IPS-20b (cell line): ENCODE results near the gene SMOC2.
"Not testable (repeated sequence)": the region's sequence is repeated elsewhere in the genome, so short reads cannot be mapped to it uniquely, and the experiment has no call there.

ENCODE experiments used
- H3K27ac ChIP-seq: one replicate; pipeline ENCODE4 v1.5.1; 2013; ENCODE audit warnings: low read length
- H3K27me3 ChIP-seq: 2 replicates; pipeline ENCODE4 v1.6.1; 2013; ENCODE audit warnings: mild to moderate bottlenecking, low read length, inconsistent platforms; ENCODE audit not compliant: insufficient read depth
- H3K36me3 ChIP-seq: 2 replicates; pipeline ENCODE4 v1.6.1; 2013; ENCODE audit warnings: low read depth, mild to moderate bottlenecking, inconsistent platforms, low read length, moderate library complexity; ENCODE audit not compliant: insufficient read depth
- H3K4me1 ChIP-seq: 2 replicates; pipeline ENCODE4 v1.6.1; 2013; ENCODE audit warnings: mild to moderate bottlenecking, control low read depth, inconsistent platforms, low read length, moderate library complexity; ENCODE audit not compliant: insufficient read depth
- H3K4me3 ChIP-seq: 2 replicates; pipeline ENCODE4 v1.5.1; 2013; ENCODE audit warnings: mild to moderate bottlenecking, low read length, inconsistent platforms
- H3K9ac ChIP-seq: 2 replicates; pipeline ENCODE4 v1.6.1; 2013; ENCODE audit warnings: low read depth, mild to moderate bottlenecking, inconsistent platforms, low read length, moderate library complexity
- H3K9me3 ChIP-seq: 2 replicates; pipeline ENCODE4 v1.6.1; 2013; ENCODE audit warnings: mild to moderate bottlenecking, low read depth, low read length, inconsistent platforms; ENCODE audit not compliant: insufficient read depth

The SMOC2 gene

DNA sequence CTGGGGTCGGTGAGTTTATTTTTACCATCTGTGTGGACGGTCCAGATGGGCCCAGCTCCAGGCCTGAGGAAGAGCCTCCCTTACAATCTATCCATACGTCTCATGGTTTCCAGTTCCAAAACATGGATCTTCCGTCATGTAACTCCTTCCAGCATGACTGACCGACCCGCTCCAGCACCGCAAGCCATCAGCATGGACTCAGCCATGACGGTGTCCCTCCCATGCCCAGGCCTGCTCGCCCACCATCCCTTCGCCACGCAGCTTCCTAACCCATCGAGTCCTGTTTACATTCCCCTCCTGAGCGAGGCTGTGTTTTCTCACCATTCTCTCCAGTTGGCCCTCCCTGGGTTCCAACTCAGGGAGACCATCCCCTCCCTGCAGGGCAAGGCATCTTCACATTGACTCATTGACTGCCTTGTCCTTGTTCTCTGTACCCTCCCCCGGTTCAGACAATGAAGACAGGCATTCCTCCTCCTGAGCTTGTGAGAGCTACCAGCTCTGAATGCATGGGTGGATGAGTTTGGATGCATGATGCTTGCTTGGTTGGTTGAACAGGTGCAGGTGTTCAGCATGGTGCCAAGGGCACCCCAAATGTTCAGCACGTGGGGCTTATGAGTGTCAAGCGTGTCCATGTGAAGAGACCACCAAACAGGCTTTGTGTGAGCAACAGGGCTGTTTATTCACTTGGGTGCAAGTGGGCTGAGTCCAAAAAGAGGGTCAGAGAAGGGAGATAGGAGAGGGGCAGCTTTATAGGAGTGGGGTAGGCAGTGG is 235.8 kb downstream of the SMOC2 start:
- Histone ChIP-seq H3K27ac (no peak overlapping the region), H3K9me3 (peaks cover 4% of the 10 kb centered on the region; the same call in 1 of the 2 replicates), H3K9ac (no peak overlapping the region), H3K4me1 (no peaks in the 10 kb centered on the region; the same call in 1 of the 2 replicates), H3K36me3 (no peaks in the 10 kb centered on the region), H3K4me3 (no peak overlapping the region), H3K27me3 (no peaks in the 10 kb centered on the region)

DNA sequence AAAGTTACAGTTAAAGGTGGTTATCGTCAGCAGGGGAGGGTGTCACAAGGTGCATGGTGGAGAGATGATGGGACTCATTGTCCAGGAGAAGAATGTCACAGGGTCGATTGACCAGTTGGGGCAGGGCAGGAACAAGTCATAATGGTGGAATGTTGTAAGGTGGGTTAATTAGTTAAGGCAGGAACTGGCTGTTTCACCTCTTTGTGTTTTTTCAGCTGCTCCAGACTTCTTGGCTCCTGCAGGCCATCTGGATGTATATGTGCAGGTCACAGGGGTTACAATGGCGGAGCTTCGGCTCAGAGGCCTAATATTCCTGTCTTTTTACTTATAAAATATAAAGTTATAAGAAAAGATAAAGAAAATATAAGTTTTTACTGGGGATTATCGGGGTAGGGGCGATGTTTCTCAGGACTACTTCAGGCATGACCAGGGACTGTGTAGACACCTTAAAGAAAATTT is 236.4 kb downstream of the SMOC2 start:
- not testable (repeated sequence) for H3K27ac ChIP-seq, H3K27me3 ChIP-seq, H3K36me3 ChIP-seq

GRCh38 chr6:168678077-168678476 is 237.1 kb downstream of the SMOC2 start:
- no peak overlapping the region for H3K27ac ChIP-seq

More for the DNA sequence above, 236.4 kb downstream of the SMOC2 start:
- not testable (repeated sequence) for H3K9me3 ChIP-seq, H3K4me1 ChIP-seq, H3K4me3 ChIP-seq, H3K9ac ChIP-seq

GRCh38 chr6:168678588-168678987 is 237.6 kb downstream of the SMOC2 start:
- H3K36me3 ChIP-seq: no peaks in the 10 kb centered on the region
- H3K27me3 ChIP-seq: no peaks in the 10 kb centered on the region
- no peak overlapping the region for H3K27ac ChIP-seq
- H3K9me3 ChIP-seq: peaks cover 4% of the 10 kb centered on the region; the same call in 1 of the 2 replicates
- no peaks in the 10 kb centered on the region; the same call in 1 of the 2 replicates for H3K4me1 ChIP-seq
- no peak overlapping the region for H3K4me3 ChIP-seq
- no peak overlapping the region for H3K9ac ChIP-seq

More at GRCh38 chr6:168678077-168678476, 237.1 kb downstream of the SMOC2 start:
- no peak overlapping the region for H3K4me3 ChIP-seq
- no peaks in the 10 kb centered on the region for H3K27me3 ChIP-seq
- no peak overlapping the region for H3K9ac ChIP-seq
- H3K9me3 ChIP-seq: peaks cover 4% of the 10 kb centered on the region; the same call in 1 of the 2 replicates
- no peaks in the 10 kb centered on the region for H3K36me3 ChIP-seq
- H3K4me1 ChIP-seq: no peaks in the 10 kb centered on the region; the same call in 1 of the 2 replicates

- no peaks in the 10 kb centered on the region for H3K36me3 ChIP-seq
- no peak overlapping the region for H3K4me3 ChIP-seq
- H3K27me3 ChIP-seq: no peaks in the 10 kb centered on the region
- H3K4me1 ChIP-seq: peaks cover 2% of the 10 kb centered on the region
- H3K9ac ChIP-seq: no peak overlapping the region
- H3K27ac ChIP-seq: no peak overlapping the region
- H3K9me3 ChIP-seq: peaks cover 4% of the 10 kb centered on the region; the same call in 1 of the 2 replicates
Observed at GRCh38 chr6:168681748-168682147, 240.8 kb downstream of the SMOC2 start.

DNA sequence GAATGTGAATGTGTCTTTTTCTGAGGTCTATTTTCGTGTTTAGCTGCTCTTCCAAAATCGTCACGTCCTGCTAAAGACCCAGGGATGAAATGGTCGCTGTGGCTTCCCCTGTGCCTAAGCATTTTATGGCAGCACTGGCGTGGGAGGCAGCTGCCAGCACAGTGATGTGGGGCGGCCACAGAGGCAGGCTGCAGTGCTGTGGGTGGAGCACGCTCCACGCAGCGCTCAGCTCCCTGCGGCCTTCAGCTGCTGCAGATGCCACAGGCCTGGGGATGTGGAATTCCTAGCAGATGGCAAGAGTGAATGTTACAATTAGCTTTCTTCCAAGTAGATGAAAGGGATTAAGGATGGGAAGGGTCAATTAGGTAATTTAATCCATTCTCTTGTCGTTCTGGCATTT is 242.6 kb downstream of the SMOC2 start:
- Histone ChIP-seq H3K27ac (no peak overlapping the region), H3K36me3 (no peaks in the 10 kb centered on the region), H3K9ac (no peak overlapping the region), H3K4me3 (no peak overlapping the region), H3K4me1 (peaks cover 7% of the 10 kb centered on the region), H3K27me3 (no peaks in the 10 kb centered on the region), H3K9me3 (peaks cover 4% of the 10 kb centered on the region; the same call in 1 of the 2 replicates)

GRCh38 chr6:168684471-168684870 is 243.5 kb downstream of the SMOC2 start:
- Histone ChIP-seq H3K36me3 (no peaks in the 10 kb centered on the region), H3K27ac (no peak overlapping the region), H3K9me3 (peaks cover 4% of the 10 kb centered on the region; the same call in 1 of the 2 replicates), H3K4me1 (peaks cover 7% of the 10 kb centered on the region), H3K4me3 (no peak overlapping the region), H3K27me3 (no peaks in the 10 kb centered on the region), H3K9ac (no peak overlapping the region)

DNA sequence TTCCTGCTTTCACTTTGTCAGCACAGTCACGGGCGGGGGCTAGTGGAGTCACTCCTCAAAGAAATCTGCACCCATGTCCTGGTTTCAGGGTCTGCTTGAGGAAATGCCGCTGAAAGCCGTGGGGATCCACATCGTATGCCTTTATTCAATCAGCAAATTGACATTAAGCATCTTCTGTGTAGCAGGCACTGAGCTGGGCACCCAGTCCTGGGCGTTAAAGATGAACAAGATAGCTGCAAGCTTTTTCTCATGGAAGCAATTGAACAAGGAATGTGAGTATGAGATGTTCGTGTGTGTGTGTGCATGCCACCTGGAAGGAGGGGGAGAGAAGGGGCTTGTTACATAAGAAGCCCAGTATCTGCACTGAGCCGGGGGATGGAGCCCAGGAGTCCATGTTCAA is 243.9 kb downstream of the SMOC2 start:
- H3K9ac ChIP-seq: no peak overlapping the region
- H3K36me3 ChIP-seq: no peaks in the 10 kb centered on the region
- H3K4me3 ChIP-seq: no peak overlapping the region
- peaks cover 4% of the 10 kb centered on the region; the same call in 1 of the 2 replicates for H3K9me3 ChIP-seq
- H3K4me1 ChIP-seq: peaks cover 7% of the 10 kb centered on the region
- H3K27ac ChIP-seq: no peak overlapping the region
- H3K27me3 ChIP-seq: no peaks in the 10 kb centered on the region

DNA sequence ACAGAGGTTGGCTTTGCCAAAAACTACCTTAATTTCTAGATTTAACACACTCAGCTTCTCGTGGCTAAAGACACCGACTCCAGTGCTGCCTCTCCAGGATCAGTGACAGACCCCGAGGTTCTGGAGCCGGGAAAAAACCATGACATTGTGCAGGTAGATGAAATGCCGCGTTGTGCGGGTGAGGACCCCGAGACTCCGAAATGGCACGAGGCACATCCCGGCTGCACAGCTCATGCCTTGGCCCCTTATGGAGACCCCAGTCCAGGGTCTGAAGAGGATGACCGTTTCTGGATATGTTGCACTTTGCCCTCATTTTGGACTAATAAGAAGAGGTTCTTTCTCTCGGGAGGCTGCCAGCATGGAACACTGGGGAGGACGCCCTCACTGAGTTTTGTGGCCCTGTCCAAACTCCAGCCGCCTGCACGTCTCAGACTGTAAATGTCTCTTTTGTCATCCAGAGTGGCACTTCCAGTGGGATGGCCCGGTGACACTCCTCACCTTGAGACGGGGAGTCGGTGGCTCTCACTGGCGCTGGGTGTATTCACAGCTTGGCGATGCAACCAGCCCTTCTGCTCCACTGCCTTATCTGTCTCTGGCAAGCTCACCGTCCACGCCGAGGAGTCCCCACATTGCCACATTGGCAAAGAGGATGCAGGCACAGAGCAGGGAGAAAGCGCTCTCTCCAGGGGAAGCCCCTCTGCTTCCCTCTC is 245.2 kb downstream of the SMOC2 start:
- H3K9me3 ChIP-seq: peaks cover under 1% of the 10 kb centered on the region; the same call in 1 of the 2 replicates
- H3K27ac ChIP-seq: no peak overlapping the region
- H3K4me3 ChIP-seq: no peak overlapping the region
- peaks cover 7% of the 10 kb centered on the region for H3K4me1 ChIP-seq
- no peaks in the 10 kb centered on the region for H3K27me3 ChIP-seq
- no peak overlapping the region for H3K9ac ChIP-seq
- no peaks in the 10 kb centered on the region for H3K36me3 ChIP-seq

DNA sequence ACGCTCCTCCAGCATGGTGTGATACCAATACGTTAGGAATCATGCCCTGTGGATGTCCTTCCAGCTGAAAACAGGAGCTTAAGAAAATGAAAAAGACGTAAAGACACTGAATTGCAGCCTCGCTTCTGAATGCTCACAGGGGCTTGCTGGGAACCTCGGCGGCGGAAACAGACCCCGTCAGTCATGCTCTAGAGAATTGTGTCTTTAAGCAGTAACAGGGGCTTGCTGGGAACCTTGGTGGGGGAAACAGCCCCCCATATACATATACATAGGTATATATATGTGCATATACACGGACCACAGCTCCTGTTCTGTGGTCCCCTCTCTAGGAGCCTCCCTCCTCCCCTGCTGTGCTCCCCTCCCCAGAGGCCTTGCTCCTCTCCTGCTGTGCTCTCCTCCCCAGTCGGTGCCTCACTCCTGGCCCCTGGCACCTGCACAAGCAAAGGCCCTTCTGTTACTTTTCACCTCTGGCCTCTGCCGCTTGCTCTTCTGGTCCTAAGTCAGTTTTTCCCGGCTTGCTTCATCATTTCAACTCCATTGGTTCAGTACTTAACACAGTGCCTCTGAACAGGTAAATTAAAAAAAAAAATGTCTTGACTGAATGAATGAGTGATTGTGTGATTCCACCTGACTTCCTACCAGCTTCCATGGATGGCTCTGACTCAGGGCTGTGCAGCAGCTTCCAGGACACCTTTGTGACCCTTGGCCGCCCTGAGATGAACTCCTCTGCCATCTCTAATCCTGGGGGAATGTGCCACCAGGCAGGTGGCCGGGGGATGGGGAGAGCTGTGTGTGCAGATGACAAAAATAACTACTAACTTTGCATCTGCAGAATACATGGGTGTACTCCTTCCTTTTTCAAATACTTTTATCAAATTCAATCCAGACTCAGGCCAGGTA is 246.1 kb downstream of the SMOC2 start:
- no peak overlapping the region for H3K27ac ChIP-seq
- peaks cover 7% of the 10 kb centered on the region for H3K4me1 ChIP-seq
- H3K9me3 ChIP-seq: no peaks in the 10 kb centered on the region
- no peak overlapping the region for H3K9ac ChIP-seq
- no peak overlapping the region for H3K4me3 ChIP-seq
- no peaks in the 10 kb centered on the region for H3K27me3 ChIP-seq
- no peaks in the 10 kb centered on the region for H3K36me3 ChIP-seq

GRCh38 chr6:168690271-168690670 is 249.3 kb downstream of the SMOC2 start:
- Histone ChIP-seq H3K27ac (no peak overlapping the region), H3K4me1 (peaks cover 10% of the 10 kb centered on the region), H3K9ac (no peak overlapping the region), H3K36me3 (no peaks in the 10 kb centered on the region), H3K9me3 (no peaks in the 10 kb centered on the region), H3K4me3 (no peak overlapping the region), H3K27me3 (no peaks in the 10 kb centered on the region)
